NT2/D1 (cell line): Measurements from ENCODE around the gene PRDX6.

ENCODE experiments used
- DNase-seq: peaks from one replicate; pipeline ENCODE4 v3.0.0-alpha.2; 2011; ENCODE audit warnings: low read depth, low spot score
- H3K27me3 ChIP-seq: 2 replicates; pipeline ENCODE4 v1.6.0; 2011; ENCODE audit warnings: mild to moderate bottlenecking; ENCODE audit not compliant: insufficient read length, insufficient read depth
- H3K36me3 ChIP-seq: 2 replicates; pipeline ENCODE4 v1.6.1; 2011; ENCODE audit warnings: mild to moderate bottlenecking, low read length, mixed read lengths; ENCODE audit not compliant: insufficient read depth, insufficient read length
- H3K4me1 ChIP-seq: 2 replicates; pipeline ENCODE4 v1.5.1; 2011; ENCODE audit not compliant: insufficient read depth, insufficient read length
- H3K4me3 ChIP-seq: 2 replicates; pipeline ENCODE4 v1.5.1; 2011; ENCODE audit warnings: low read depth; ENCODE audit not compliant: insufficient read length
- H3K9ac ChIP-seq: 2 replicates; pipeline ENCODE4 v1.6.0; 2011; ENCODE audit warnings: low read depth; ENCODE audit not compliant: insufficient read length
- H3K9me3 ChIP-seq: 2 replicates; pipeline ENCODE4 v1.5.1; 2011; ENCODE audit warnings: mild to moderate bottlenecking, low read length; ENCODE audit not compliant: insufficient read depth
- SUZ12 ChIP-seq: IDR thresholded peaks from 2 replicates; pipeline ENCODE4 v1.6.1; 2011; ENCODE audit not compliant: insufficient read length, insufficient read depth; ENCODE audit errors: extremely low read depth
- YY1 ChIP-seq: IDR thresholded peaks from 2 replicates; pipeline ENCODE4 v1.6.1; 2011; ENCODE audit not compliant: insufficient read length, insufficient read depth
- ZNF274 ChIP-seq: IDR thresholded peaks from 2 replicates; pipeline ENCODE4 v1.6.1; 2011; ENCODE audit warnings: mild to moderate bottlenecking, low read depth, low read length

PRDX6 gene

DNA sequence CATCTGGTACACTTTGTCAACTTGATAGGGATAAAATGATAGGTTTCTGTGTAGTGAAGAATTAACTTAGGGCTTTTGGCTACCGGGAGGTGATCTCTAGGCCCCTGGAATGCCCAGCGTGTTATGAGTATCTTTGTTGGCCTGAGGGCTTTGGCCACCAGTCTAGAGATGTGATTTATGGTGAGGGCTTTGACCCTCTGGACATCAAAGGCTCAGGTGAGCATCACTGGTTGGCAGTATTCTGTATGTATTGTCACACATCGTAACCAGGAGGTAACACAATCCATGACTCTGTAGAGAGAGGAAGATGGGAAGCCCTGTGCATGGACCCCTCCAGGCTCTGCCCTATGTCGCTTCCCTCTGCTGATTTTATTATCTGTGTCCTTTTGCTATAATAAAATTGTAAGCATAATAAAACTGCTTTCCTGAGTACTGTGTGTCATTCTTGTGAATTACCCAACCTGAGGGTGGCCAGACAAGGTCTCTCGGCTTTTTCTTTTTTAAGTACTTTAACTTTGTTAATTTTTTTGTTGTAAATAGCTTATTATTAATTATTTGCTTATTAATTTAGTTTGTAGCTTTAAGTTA lies 40.2 kb upstream of the PRDX6 start:
- Histone ChIP-seq H3K9me3 (no peaks in the 10 kb centered on the region), H3K27me3 (no peaks in the 10 kb centered on the region), H3K36me3 (peaks cover 3% of the 10 kb centered on the region), H3K4me3 (no peak overlapping the region), H3K4me1 (no peaks in the 10 kb centered on the region), H3K9ac (no peak overlapping the region)
- no peak for DNase-seq
- TF ChIP-seq ZNF274 (no peak), YY1 (no peak)

DNA sequence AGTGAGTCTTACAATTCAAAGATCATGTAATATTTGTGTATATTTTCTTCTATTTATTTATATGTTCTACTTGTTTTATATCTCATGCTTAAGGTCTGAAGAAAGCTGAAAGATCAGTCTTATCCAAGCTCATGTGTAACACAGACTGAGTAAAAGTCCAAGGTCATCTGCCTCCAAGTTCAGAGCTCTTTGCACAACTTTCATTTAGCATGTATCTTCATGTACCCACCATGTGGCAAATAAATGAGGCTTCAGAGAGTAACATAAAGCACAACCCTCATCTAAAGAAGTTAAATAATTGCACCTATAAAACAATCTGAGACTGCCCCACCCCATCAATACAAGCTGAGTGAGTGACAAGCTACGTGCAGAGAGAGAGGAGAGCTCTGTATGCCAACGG lies 38.5 kb upstream of the PRDX6 start:
- TF ChIP-seq SUZ12 (no peak), ZNF274 (no peak), YY1 (no peak)

DNA sequence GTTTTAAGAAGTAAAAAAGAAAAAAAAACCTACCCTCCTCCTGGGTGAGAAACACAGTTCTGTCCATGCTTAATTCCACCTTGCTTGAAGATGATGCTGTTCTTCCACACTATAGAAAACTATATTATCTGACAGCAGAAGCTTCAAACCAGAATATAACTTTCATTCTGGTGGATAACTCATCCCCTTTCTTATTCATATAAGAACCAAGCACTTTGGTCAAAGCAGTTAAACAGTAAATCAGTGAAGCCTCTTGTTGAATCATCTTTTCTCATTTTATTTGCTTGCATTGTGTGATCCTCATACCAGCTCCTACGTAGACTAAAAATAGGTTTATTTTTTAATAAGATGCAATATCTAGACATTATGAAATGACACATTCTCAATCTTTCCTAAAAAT lies 36.7 kb upstream of the PRDX6 start:
- no peaks in the 10 kb centered on the region for H3K27me3 ChIP-seq
- DNase-seq = no peak
- H3K9me3 ChIP-seq = 0 out of 2 replicates have a peak, but pooled peaks cover under 1% of the 10 kb centered on the region
- peaks cover 3% of the 10 kb centered on the region for H3K36me3 ChIP-seq
- no peak for TF ChIP-seq YY1
- no peak for TF ChIP-seq ZNF274
- TF ChIP-seq SUZ12 = no peak
- no peak overlapping the region for H3K9ac ChIP-seq
- H3K4me1 ChIP-seq = no peaks in the 10 kb centered on the region
- no peak overlapping the region for H3K4me3 ChIP-seq

More for the DNA sequence above, 38.5 kb upstream of the PRDX6 start:
- Histone ChIP-seq H3K9me3 (no peaks in the 10 kb centered on the region), H3K9ac (no peak overlapping the region), H3K27me3 (no peaks in the 10 kb centered on the region), H3K4me3 (no peak overlapping the region), H3K36me3 (peaks cover 3% of the 10 kb centered on the region), H3K4me1 (no peaks in the 10 kb centered on the region)
- no peak for DNase-seq

DNA sequence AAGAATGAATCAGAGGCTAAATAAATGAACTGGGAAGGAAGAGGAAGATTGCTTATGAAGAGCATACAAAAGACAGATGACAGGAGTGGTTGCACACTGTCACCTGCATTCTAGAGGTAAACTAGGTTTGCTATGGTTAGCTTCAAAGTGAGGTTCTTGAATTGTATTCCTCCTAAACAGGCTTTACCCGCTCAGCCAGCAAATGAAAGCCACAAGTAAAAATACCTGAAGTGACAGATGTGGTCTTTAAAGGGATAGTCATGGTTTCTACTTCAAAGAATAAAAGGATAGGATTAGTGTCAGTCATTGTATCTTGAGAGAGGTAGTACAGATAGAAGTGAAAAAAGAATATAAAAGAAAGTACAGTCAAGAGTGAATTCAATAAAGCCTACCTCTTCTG lies 32.4 kb upstream of the PRDX6 start:
- H3K9ac ChIP-seq = no peak overlapping the region
- peaks cover 36% of the 10 kb centered on the region for H3K9me3 ChIP-seq
- peaks cover 3% of the 10 kb centered on the region for H3K36me3 ChIP-seq
- TF ChIP-seq YY1 = no peak
- TF ChIP-seq ZNF274 = no peak
- no peak for TF ChIP-seq SUZ12
- H3K4me3 ChIP-seq = no peak overlapping the region
- H3K27me3 ChIP-seq = no peaks in the 10 kb centered on the region
- H3K4me1 ChIP-seq = peaks cover 3% of the 10 kb centered on the region
- DNase-seq = no peak

DNA sequence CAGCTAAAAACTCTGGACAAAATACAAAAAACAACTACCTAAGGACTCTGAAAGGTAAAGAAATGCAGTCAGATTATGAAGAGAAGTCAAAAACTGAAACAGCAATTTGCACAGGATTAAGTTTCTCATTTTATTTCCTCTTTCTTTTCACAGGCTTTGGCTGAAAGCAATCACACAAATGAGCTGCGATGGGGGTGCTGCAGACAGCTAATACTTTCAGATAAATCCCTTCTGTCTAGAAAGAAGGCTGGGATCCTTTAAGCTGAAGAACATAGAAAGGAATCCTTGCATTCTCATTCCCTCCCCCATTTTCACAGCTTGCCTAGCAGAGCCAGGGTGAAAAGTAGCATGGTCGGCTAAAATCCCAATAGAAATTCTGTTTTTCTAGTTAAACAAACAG lies 32.0 kb upstream of the PRDX6 start:
- H3K4me3 ChIP-seq = no peak overlapping the region
- no peak overlapping the region for H3K9ac ChIP-seq
- no peak for DNase-seq

DNA sequence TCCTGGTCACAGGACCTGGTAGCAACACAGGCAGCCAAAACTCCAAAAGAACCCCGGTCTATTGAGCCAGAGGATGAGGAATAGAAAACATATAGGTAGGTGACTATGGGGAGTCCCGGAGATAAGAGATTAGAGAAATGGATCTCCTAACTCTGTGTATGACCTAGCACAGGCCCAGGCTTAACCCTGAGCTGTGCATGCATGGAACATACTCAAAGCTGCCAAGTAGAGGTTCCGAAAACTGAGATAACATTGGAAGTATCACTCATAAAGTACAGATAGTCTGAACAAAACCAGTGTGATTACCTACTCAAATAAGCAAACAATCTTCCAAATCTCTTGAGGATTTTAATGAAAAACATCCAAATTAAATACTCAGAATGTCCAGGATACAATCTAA lies 31.5 kb upstream of the PRDX6 start:
- no peak overlapping the region for H3K9ac ChIP-seq
- H3K4me1 ChIP-seq = peaks cover 3% of the 10 kb centered on the region
- H3K4me3 ChIP-seq = no peak overlapping the region
- H3K27me3 ChIP-seq = no peaks in the 10 kb centered on the region
- H3K9me3 ChIP-seq = peaks cover 36% of the 10 kb centered on the region
- no peak for DNase-seq
- no peak for TF ChIP-seq SUZ12
- TF ChIP-seq ZNF274 = no peak
- TF ChIP-seq YY1 = no peak
- H3K36me3 ChIP-seq = peaks cover 3% of the 10 kb centered on the region

More for the DNA sequence above, 32.0 kb upstream of the PRDX6 start:
- TF ChIP-seq SUZ12 (no peak), YY1 (no peak), ZNF274 (no peak)
- no peaks in the 10 kb centered on the region for H3K27me3 ChIP-seq
- peaks cover 3% of the 10 kb centered on the region for H3K4me1 ChIP-seq
- H3K9me3 ChIP-seq = peaks cover 36% of the 10 kb centered on the region
- peaks cover 3% of the 10 kb centered on the region for H3K36me3 ChIP-seq

DNA sequence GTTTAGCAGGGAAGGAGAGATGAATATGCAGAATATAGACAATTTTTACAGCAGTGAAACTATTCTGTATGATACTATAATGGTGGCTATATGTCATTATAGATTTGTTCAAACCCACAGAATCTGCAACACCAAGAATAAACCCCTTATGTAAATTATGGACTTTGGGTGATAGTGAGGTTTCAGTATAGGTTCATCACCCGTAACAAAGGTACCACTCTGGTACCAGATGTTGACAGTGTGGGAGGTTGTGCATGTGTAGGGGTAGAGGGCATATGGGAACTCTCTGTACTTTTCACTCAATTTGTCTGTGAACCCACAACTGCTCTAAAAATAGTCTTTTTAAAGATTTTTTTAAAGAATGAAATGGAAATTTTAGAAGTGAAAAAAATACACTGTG lies 29.9 kb upstream of the PRDX6 start:
- TF ChIP-seq YY1 (no peak), SUZ12 (no peak), ZNF274 (no peak)
- no peak for DNase-seq
- Histone ChIP-seq H3K36me3 (no peaks in the 10 kb centered on the region), H3K4me1 (peaks cover 3% of the 10 kb centered on the region), H3K4me3 (no peak overlapping the region), H3K27me3 (no peaks in the 10 kb centered on the region), H3K9ac (no peak overlapping the region), H3K9me3 (peaks cover 36% of the 10 kb centered on the region)
